ENCODE measurements around the gene RCSD1. TPM values are rescaled to one million over a fixed set of nuclear protein-coding genes. Genes with fewer than 3 reads are reported as not detected.

The RCSD1 gene
- polyA plus RNA-seq, 3 donors, result 116 to 218 (median 216) TPM

DNA sequence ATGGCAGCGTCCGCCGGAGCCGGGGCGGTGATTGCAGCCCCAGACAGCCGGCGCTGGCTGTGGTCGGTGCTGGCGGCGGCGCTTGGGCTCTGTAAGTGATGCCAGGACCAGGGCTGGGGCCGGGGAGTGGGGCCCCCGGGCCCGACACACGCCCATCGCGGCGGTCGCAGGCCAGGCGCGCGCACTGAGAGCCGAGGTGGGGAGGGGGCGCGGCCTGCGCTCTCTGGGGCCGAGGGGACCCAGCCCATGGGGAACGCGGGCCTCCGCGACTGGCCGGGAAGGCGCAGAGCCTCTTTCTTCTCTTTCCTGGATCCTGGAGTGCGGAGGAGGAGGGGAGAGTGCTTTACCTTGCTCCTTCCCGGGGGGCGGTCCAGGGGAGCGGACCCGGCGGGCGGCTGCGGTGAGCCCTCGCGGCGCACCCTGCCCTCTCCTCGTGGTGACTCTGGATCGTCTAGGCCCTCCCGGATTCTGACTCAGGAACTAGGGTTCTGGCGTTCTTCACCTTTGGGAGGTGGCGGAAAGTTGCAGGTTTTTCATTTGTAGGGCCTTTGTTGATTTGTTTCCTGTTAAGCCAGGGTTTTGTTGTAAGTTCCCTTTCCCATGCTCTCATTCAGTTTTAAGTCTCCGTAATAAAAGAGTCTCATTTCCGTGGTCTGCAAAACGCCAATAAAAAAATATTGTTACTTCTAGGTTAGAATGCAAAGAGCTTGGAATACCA, 92.3 kb downstream of the RCSD1 start:
- Mint-ChIP-seq H3K4me1 (peaks cover 53% of the 10 kb centered on the region), H3K27me3 (ENCODE audit: low read depth in 3 of 3) (peaks cover 0 to 4% (median 2%) of the 10 kb centered on the region in 3 donors), H3K4me3 (peak overlapping the region; percentile 95 to 99), H3K9me3 (peaks cover 0 to 1% (median 0%) of the 10 kb centered on the region in 7 donors), H3K36me3 (peaks cover 0 to 4% of the 10 kb centered on the region in 2 donors), H3K27ac (peak overlapping the region in 3 of 7 donors; percentile 8 to 92 (median 44))
- Histone ChIP-seq H4K20me1 (ENCODE audit: insufficient read depth, low read length) (peaks cover 41% of the 10 kb centered on the region), H3K4me2 (replicated peaks; ENCODE audit: extremely low read depth, low read length, poor library complexity, severe bottlenecking) (peak overlapping the region; percentile 98), H3K79me2 (ENCODE audit: insufficient read depth, low read length) (peaks cover 36% of the 10 kb centered on the region), H3K9me3 (replicated peaks in 1 of 2; ENCODE audit: control insufficient read depth in 1 of 2, insufficient read depth in 1 of 2, low read length in 2 of 2) (no peaks in the 10 kb centered on the region), H3K36me3 (replicated peaks in 1 of 2; ENCODE audit: control insufficient read depth in 1 of 2, insufficient read depth in 2 of 2, low read length in 2 of 2) (no peaks in the 10 kb centered on the region), H3K27ac (ENCODE audit: low read depth in 1 of 2, low read length in 2 of 2) (peak overlapping the region in 1 of 2 donors; percentile 83), H3K27me3 (ENCODE audit: control insufficient read depth in 2 of 2, insufficient read depth in 2 of 2, low read length in 2 of 2) (no peaks in the 10 kb centered on the region), H2AFZ (ENCODE audit: insufficient read depth, low read depth, low read length, poor library complexity, severe bottlenecking) (peak overlapping the region; percentile 96), H3K9ac (ENCODE audit: insufficient read depth, low read length, poor library complexity, severe bottlenecking) (peak overlapping the region; percentile 83), H3K4me3 (replicated peaks in 1 of 3; ENCODE audit: low read depth in 2 of 3, low read length in 3 of 3) (peak overlapping the region; percentile 87 to 98 (median 89)), H3K4me1 (ENCODE audit: control insufficient read depth in 1 of 2, insufficient read depth in 2 of 2, low read length in 2 of 2) (peaks cover 28 to 34% of the 10 kb centered on the region in 2 donors)
- TF ChIP-seq CTCF (IDR thresholded peaks at IDR 0.05), result no peak
- WGBS (ENCODE audit: insufficient coverage), result under 1% methylated on average over 43 of the region's 52 CpGs
- intact Hi-C loops (cut with micrococcal nuclease), result loop anchor here (5.0 kb wide), 2 partner anchors 80 to 215 kb away; partner anchors contain the start of genes DCAF6 (in 1 of the 2) and MPC2 (in 1 of the 2)
- DNase-seq, result peak in 1 of 3 donors; percentile 26

GRCh38 chr1:167722870-167723251, 92.8 kb downstream of the RCSD1 start:
- no peak for TF ChIP-seq CTCF (IDR thresholded peaks at IDR 0.05)
- H3K79me2 ChIP-seq (ENCODE audit: insufficient read depth, low read length), result peaks cover 39% of the 10 kb centered on the region
- H3K4me1 Mint-ChIP-seq, result peaks cover 53% of the 10 kb centered on the region
- no CpG with 5 or more reads among the region's 4 CpGs for WGBS (ENCODE audit: insufficient coverage)
- no peaks in the 10 kb centered on the region for H3K9me3 ChIP-seq (replicated peaks in 1 of 2; ENCODE audit: control insufficient read depth in 1 of 2, insufficient read depth in 1 of 2, low read length in 2 of 2)
- intact Hi-C loops (cut with micrococcal nuclease), result loop anchor here (5.0 kb wide), 2 partner anchors 79 to 214 kb away; partner anchors contain the start of genes DCAF6 (in 1 of the 2) and MPC2 (in 1 of the 2)
- H3K27me3 Mint-ChIP-seq (ENCODE audit: low read depth in 3 of 3), result peaks cover 0 to 4% (median 2%) of the 10 kb centered on the region in 3 donors
- peak overlapping the region; percentile 95 to 99 for H3K4me3 Mint-ChIP-seq
- peaks cover 4 to 7% of the 10 kb centered on the region in 2 donors for H3K36me3 Mint-ChIP-seq
- peak overlapping the region; percentile 96 for H2AFZ ChIP-seq (ENCODE audit: insufficient read depth, low read depth, low read length, poor library complexity, severe bottlenecking)
- peaks cover 0 to 1% (median 0%) of the 10 kb centered on the region in 7 donors for H3K9me3 Mint-ChIP-seq
- H4K20me1 ChIP-seq (ENCODE audit: insufficient read depth, low read length), result peaks cover 46% of the 10 kb centered on the region
- no peak overlapping the region for H3K27ac Mint-ChIP-seq
- H3K4me1 ChIP-seq (ENCODE audit: control insufficient read depth in 1 of 2, insufficient read depth in 2 of 2, low read length in 2 of 2), result peaks cover 28 to 34% of the 10 kb centered on the region in 2 donors
- peak overlapping the region; percentile 98 for H3K4me2 ChIP-seq (replicated peaks; ENCODE audit: extremely low read depth, low read length, poor library complexity, severe bottlenecking)
- no peak for DNase-seq
- H3K9ac ChIP-seq (ENCODE audit: insufficient read depth, low read length, poor library complexity, severe bottlenecking), result peak overlapping the region; percentile 83
- peak overlapping the region; percentile 87 to 98 (median 89) for H3K4me3 ChIP-seq (replicated peaks in 1 of 3; ENCODE audit: low read depth in 2 of 3, low read length in 3 of 3)
- H3K36me3 ChIP-seq (replicated peaks in 1 of 2; ENCODE audit: control insufficient read depth in 1 of 2, insufficient read depth in 2 of 2, low read length in 2 of 2), result no peaks in the 10 kb centered on the region
- no peaks in the 10 kb centered on the region for H3K27me3 ChIP-seq (ENCODE audit: control insufficient read depth in 2 of 2, insufficient read depth in 2 of 2, low read length in 2 of 2)
- H3K27ac ChIP-seq (ENCODE audit: low read depth in 1 of 2, low read length in 2 of 2), result no peak overlapping the region

Measured in CD14-positive monocyte (primary cell).